ENCODE results near the gene MEIOB. TPM values are rescaled to one million over a fixed set of nuclear protein-coding genes. Genes with fewer than 3 reads are reported as not detected.

The MEIOB gene
- polyA plus RNA-seq, 1 of the 3 experiments (the other 2 are of a cell fraction), result not detected

DNA sequence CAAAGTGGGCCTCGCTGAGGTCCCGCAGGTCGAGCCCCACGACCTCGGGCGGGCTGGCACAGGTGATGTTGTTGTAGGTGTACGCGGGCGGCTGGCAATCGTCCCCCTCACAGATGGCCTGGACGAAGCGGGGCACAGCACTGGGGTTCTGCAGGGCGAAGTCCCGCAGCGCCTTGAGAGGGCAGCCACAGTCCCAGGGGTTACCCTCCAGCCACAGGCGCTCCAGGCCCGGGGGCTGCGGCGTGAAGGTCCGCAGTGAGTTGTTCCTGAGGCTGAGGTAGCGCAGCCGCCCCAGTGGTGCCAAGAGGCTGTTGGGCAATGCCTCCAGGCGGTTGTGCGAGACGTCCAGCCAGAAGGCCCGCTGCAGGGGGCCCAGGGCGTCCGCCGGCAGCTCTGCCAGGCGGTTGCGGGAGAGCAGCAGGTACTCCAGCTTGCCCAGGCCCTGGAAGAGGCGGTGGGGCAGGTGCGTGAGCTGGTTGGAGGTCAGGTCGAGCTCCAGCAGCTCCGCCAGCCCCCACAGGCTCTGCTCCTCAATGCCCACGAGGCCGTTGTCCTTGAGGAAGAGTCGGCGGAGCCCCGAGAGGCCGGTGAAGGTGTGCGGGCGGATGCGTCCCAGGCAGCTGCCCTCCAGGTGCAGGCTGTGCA, 81.2 kb downstream of the MEIOB start:
- Histone ChIP-seq H3K36me3 (replicated peaks in 1 of 2; ENCODE audit: control insufficient read depth in 1 of 2, insufficient read depth in 2 of 2, low read length in 1 of 2) (peaks cover 0 to 47% of the 10 kb centered on the region in 2 experiments), H3K9ac (no peak overlapping the region), H3K79me2 (ENCODE audit: insufficient read depth) (peaks cover 12% of the 10 kb centered on the region; the same call in 1 of the 2 replicates), H3K4me2 (no peak overlapping the region), H4K20me1 (ENCODE audit: insufficient read depth) (0 out of 2 replicates have a peak, but pooled peaks cover 3% of the 10 kb centered on the region), H3K9me3 (no peaks in the 10 kb centered on the region), H2AFZ (ENCODE audit: low read depth) (no peak overlapping the region), H3K27ac (ENCODE audit: low read depth in 2 of 2, low read length in 1 of 2) (no peak overlapping the region), H3K4me1 (ENCODE audit: control insufficient read depth in 1 of 2, insufficient read depth in 2 of 2, low read depth in 1 of 2, low read length in 1 of 2) (no peaks in the 10 kb centered on the region; a peak in 1 of 4 replicates), H3K9me2 (no peaks in the 10 kb centered on the region), H3K4me3 (ENCODE audit: low read depth in 2 of 2, low read length in 1 of 2) (no peak overlapping the region), H3F3A (replicated peaks; ENCODE audit: insufficient read depth) (no peaks in the 10 kb centered on the region), H3K27me3 (ENCODE audit: insufficient read depth) (no peaks in the 10 kb centered on the region)
- no peak for DNase-seq
- POLR2A ChIA-PET, result interaction anchor here (2.1 kb wide), 1 partner anchor 8 kb away, joined by 8 read pairs; the partner anchor contains the start of genes NUBP2 and SPSB3
- no peak for TF ChIP-seq SMC3 (IDR thresholded peaks at IDR 0.05; ENCODE audit: low read depth, low read length)
- no peak for TF ChIP-seq TCF12 (IDR thresholded peaks at IDR 0.05)
- TF ChIP-seq GABPA (IDR thresholded peaks at IDR 0.05; ENCODE audit: low read depth), result no peak
- TF ChIP-seq, protein P1, sequence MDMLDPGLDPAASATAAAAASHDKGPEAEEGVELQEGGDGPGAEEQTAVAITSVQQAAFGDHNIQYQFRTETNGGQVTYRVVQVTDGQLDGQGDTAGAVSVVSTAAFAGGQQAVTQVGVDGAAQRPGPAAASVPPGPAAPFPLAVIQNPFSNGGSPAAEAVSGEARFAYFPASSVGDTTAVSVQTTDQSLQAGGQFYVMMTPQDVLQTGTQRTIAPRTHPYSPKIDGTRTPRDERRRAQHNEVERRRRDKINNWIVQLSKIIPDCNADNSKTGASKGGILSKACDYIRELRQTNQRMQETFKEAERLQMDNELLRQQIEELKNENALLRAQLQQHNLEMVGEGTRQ (IDR thresholded peaks at IDR 0.05; ENCODE audit: borderline replicate concordance, low read depth, low read length), result no peak
- no peak for TF ChIP-seq JUND (IDR thresholded peaks at IDR 0.05)
- TF ChIP-seq MEF2A (IDR thresholded peaks at IDR 0.05; ENCODE audit: borderline replicate concordance, low read depth), result no peak
- no peak for TF ChIP-seq FOSL2 (IDR thresholded peaks at IDR 0.05; ENCODE audit: borderline replicate concordance, low read depth)
- no peak for TF ChIP-seq TEAD4 (IDR thresholded peaks at IDR 0.05; ENCODE audit: borderline replicate concordance, insufficient read depth)
- no peak for TF ChIP-seq ELF1 (IDR thresholded peaks at IDR 0.05)
- TF ChIP-seq TAF1 (IDR thresholded peaks at IDR 0.05; ENCODE audit: borderline replicate concordance, low read depth, low read length), result no peak
- no peak for TF ChIP-seq FOXM1 (IDR thresholded peaks at IDR 0.05; ENCODE audit: low read depth)
- TF ChIP-seq, protein P2, sequence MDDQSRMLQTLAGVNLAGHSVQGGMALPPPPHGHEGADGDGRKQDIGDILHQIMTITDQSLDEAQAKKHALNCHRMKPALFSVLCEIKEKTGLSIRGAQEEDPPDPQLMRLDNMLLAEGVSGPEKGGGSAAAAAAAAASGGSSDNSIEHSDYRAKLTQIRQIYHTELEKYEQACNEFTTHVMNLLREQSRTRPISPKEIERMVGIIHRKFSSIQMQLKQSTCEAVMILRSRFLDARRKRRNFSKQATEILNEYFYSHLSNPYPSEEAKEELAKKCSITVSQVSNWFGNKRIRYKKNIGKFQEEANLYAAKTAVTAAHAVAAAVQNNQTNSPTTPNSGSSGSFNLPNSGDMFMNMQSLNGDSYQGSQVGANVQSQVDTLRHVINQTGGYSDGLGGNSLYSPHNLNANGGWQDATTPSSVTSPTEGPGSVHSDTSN (IDR thresholded peaks at IDR 0.05), result no peak
- TF ChIP-seq, protein P3, sequence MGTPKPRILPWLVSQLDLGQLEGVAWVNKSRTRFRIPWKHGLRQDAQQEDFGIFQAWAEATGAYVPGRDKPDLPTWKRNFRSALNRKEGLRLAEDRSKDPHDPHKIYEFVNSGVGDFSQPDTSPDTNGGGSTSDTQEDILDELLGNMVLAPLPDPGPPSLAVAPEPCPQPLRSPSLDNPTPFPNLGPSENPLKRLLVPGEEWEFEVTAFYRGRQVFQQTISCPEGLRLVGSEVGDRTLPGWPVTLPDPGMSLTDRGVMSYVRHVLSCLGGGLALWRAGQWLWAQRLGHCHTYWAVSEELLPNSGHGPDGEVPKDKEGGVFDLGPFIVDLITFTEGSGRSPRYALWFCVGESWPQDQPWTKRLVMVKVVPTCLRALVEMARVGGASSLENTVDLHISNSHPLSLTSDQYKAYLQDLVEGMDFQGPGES (IDR thresholded peaks at IDR 0.05; ENCODE audit: low read depth, low read length), result no peak
- TF ChIP-seq, protein P4, sequence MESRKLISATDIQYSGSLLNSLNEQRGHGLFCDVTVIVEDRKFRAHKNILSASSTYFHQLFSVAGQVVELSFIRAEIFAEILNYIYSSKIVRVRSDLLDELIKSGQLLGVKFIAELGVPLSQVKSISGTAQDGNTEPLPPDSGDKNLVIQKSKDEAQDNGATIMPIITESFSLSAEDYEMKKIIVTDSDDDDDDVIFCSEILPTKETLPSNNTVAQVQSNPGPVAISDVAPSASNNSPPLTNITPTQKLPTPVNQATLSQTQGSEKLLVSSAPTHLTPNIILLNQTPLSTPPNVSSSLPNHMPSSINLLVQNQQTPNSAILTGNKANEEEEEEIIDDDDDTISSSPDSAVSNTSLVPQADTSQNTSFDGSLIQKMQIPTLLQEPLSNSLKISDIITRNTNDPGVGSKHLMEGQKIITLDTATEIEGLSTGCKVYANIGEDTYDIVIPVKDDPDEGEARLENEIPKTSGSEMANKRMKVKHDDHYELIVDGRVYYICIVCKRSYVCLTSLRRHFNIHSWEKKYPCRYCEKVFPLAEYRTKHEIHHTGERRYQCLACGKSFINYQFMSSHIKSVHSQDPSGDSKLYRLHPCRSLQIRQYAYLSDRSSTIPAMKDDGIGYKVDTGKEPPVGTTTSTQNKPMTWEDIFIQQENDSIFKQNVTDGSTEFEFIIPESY (IDR thresholded peaks at IDR 0.05; ENCODE audit: borderline replicate concordance, low read depth), result no peak
- no peak for TF ChIP-seq RCOR1 (IDR thresholded peaks at IDR 0.05; ENCODE audit: low read length)
- no peak for TF ChIP-seq GATA2 (CRISPR knock-in tag; IDR thresholded peaks at IDR 0.05)
- TF ChIP-seq RXRA (IDR thresholded peaks at IDR 0.05; ENCODE audit: borderline replicate concordance, low read depth), result no peak
- 95% methylated on average over 19 of the region's 44 CpGs for WGBS (ENCODE audit: low lambda C conversion rate)
- CTCF ChIA-PET, result no interaction called here

All from SK-N-SH (cell line).